GM19023 (cell line): ENCODE measurements around the gene KIAA1755.
"Not testable (repeated sequence)": the region's sequence is repeated elsewhere in the genome, so short reads cannot be mapped to it uniquely, and the experiment has no call there.

Experiments used
- ATAC-seq: cut with Tn5 transposase; IDR thresholded peaks from one replicate; pipeline ENCODE4 v1.9.1; 2021; ENCODE audit warnings: mild to moderate bottlenecking, moderate library complexity; ENCODE audit not compliant: unreplicated experiment

The KIAA1755 gene

GRCh38 chr20:38291966-38292365 lies 31.4 kb upstream of the KIAA1755 start:
- ATAC-seq: no peak

GRCh38 chr20:38290829-38291814 lies 30.6 kb upstream of the KIAA1755 start:
- no peak for ATAC-seq

- ATAC-seq: no peak
These were observed 26.3 kb upstream of the KIAA1755 start for GRCh38 chr20:38286586-38287531.

- no peak for ATAC-seq
These were observed 24.4 kb upstream of the KIAA1755 start for GRCh38 chr20:38284893-38285444.

- ATAC-seq: not testable (repeated sequence)
These were observed 23.6 kb upstream of the KIAA1755 start for GRCh38 chr20:38284066-38284650.

GRCh38 chr20:38283236-38283635 lies 22.7 kb upstream of the KIAA1755 start:
- no peak for ATAC-seq

- not testable (repeated sequence) for ATAC-seq
These were observed 20.8 kb upstream of the KIAA1755 start for GRCh38 chr20:38281176-38281915.

GRCh38 chr20:38278763-38279162 lies 18.2 kb upstream of the KIAA1755 start:
- no peak for ATAC-seq

GRCh38 chr20:38278131-38278530 lies 17.6 kb upstream of the KIAA1755 start:
- no peak for ATAC-seq

- ATAC-seq: no peak
These were observed 17.2 kb upstream of the KIAA1755 start for GRCh38 chr20:38277691-38278090.

- no peak for ATAC-seq
These were observed 16.8 kb upstream of the KIAA1755 start for GRCh38 chr20:38277285-38277684.

GRCh38 chr20:38275815-38276550 lies 15.4 kb upstream of the KIAA1755 start:
- no peak for ATAC-seq

GRCh38 chr20:38272961-38273360 lies 12.4 kb upstream of the KIAA1755 start:
- ATAC-seq: no peak

GRCh38 chr20:38272398-38272797 lies 11.9 kb upstream of the KIAA1755 start:
- no peak for ATAC-seq

- ATAC-seq: no peak
These were observed 11.1 kb upstream of the KIAA1755 start for GRCh38 chr20:38271608-38272120.

GRCh38 chr20:38270869-38271605 lies 10.5 kb upstream of the KIAA1755 start:
- ATAC-seq: no peak

GRCh38 chr20:38269715-38270114 lies 9.2 kb upstream of the KIAA1755 start:
- ATAC-seq: no peak

- ATAC-seq: no peak
These were observed 8.5 kb upstream of the KIAA1755 start for GRCh38 chr20:38269040-38269439.
